HEK293T (cell line): Measurements from ENCODE around the gene SIMC1.
"Not testable (repeated sequence)": the region's sequence is repeated elsewhere in the genome, so short reads cannot be mapped to it uniquely, and the experiment has no call there.

Source experiments
- CTCF ChIA-PET: fragments of 350-600 bp; formaldehyde crosslinking; extraction: SDS; loops from one replicate; lab custom pipeline; 2021; ENCODE audit warnings: antibody characterized with exemption, inconsistent platforms; lab: Yijun Ruan, JAX
- POLR2A ChIA-PET: fragments of 350-600 bp; formaldehyde crosslinking; extraction: SDS; loops from one replicate; lab custom pipeline; 2020; ENCODE audit warnings: antibody characterized with exemption, inconsistent platforms; lab: Yijun Ruan, JAX
- DNase-seq: peaks from one replicate; pipeline ENCODE4 v3.0.0; 2012; ENCODE audit warnings: mixed read lengths; ENCODE audit errors: extremely low spot score
- ARNT ChIP-seq: fragments of 450-650 bp; IDR thresholded peaks from 2 replicates; pipeline ENCODE4 v1.6.1; 2017; ENCODE audit warnings: mild to moderate bottlenecking
- BHLHE40 ChIP-seq: fragments of 450-650 bp; IDR thresholded peaks from 2 replicates; pipeline ENCODE4 v1.6.1; 2016; ENCODE audit warnings: mild to moderate bottlenecking, moderate library complexity, borderline replicate concordance
- CTBP1 ChIP-seq: fragments of 450-650 bp; IDR thresholded peaks from 2 replicates; pipeline ENCODE4 v1.6.1; 2016; ENCODE audit warnings: borderline replicate concordance
- ELF4 ChIP-seq: fragments of 450-650 bp; IDR thresholded peaks from 2 replicates; pipeline ENCODE4 v1.6.1; 2017; ENCODE audit warnings: antibody characterized with exemption
- FOXK2 ChIP-seq: fragments of 450-650 bp; IDR thresholded peaks from 2 replicates; pipeline ENCODE4 v1.6.1; 2016; ENCODE audit warnings: mild to moderate bottlenecking
- FOXM1 ChIP-seq: fragments of 450-650 bp; IDR thresholded peaks from 2 replicates; pipeline ENCODE4 v1.6.1; 2017; ENCODE audit warnings: mild to moderate bottlenecking, borderline replicate concordance
- HDGF ChIP-seq: fragments of 450-650 bp; IDR thresholded peaks from 2 replicates; pipeline ENCODE4 v1.6.1; 2017; ENCODE audit warnings: antibody characterized with exemption, borderline replicate concordance
- L3MBTL2 ChIP-seq: fragments of 450-650 bp; conservative IDR thresholded peaks from 2 replicates; pipeline ENCODE4 v1.6.1; 2016; ENCODE audit warnings: mild to moderate bottlenecking
- NFRKB ChIP-seq: fragments of 450-650 bp; IDR thresholded peaks from 2 replicates; pipeline ENCODE4 v1.6.1; 2016; ENCODE audit warnings: mild to moderate bottlenecking, moderate library complexity
- SP1 ChIP-seq: fragments of 450-650 bp; IDR thresholded peaks from 2 replicates; pipeline ENCODE4 v1.6.1; 2017
- TARDBP ChIP-seq: fragments of 450-650 bp; IDR thresholded peaks from 2 replicates; pipeline ENCODE4 v1.6.1; 2016
- TF ChIP-seq, protein P1 (sequence below): fragments of 450-650 bp; IDR thresholded peaks from 2 replicates; pipeline ENCODE4 v1.6.1; 2016

The SIMC1 gene

DNA sequence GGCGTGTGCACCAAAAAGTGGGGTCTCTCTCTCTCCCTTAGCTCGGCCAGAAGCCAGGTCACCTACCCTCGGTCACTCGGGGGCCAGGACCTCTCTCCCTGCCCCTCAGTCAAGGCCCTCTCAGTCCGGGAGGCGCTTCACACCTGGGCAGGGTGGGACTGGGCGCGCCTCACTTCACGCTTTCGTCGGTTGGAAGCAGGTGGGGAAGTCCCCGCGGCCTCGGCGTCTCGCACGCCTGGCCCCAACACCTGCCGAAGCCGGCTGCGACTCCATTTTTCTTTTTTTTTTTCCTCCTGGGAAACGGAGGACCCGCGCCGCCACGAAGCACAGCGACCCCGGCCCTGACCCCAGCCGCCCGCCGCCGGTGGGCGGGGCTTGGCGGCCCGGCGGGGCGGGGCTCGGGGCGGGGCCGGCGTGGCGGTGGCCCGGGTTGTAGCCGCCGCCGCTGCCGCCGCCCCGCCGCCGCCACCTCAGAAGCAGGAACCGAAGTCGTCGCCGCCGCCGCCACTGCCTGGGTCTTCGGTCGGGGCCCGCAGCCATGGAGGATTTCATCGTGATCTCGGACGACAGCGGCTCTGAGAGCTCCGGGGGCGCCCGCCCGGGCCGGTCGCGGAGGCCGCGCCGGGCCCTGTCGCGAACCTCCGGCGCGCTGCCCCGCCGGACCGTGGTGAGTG is at the start of gene SIMC1:
Gene SIMC1 (plus strand): TSS at position 454 of the 674 bp plus-strand sequence. CDS start 85 bp downstream, at position 539.
- CTCF ChIA-PET, POLR2A ChIA-PET: not testable (repeated sequence)
- DNase-seq: peak; percentile 62

DNA sequence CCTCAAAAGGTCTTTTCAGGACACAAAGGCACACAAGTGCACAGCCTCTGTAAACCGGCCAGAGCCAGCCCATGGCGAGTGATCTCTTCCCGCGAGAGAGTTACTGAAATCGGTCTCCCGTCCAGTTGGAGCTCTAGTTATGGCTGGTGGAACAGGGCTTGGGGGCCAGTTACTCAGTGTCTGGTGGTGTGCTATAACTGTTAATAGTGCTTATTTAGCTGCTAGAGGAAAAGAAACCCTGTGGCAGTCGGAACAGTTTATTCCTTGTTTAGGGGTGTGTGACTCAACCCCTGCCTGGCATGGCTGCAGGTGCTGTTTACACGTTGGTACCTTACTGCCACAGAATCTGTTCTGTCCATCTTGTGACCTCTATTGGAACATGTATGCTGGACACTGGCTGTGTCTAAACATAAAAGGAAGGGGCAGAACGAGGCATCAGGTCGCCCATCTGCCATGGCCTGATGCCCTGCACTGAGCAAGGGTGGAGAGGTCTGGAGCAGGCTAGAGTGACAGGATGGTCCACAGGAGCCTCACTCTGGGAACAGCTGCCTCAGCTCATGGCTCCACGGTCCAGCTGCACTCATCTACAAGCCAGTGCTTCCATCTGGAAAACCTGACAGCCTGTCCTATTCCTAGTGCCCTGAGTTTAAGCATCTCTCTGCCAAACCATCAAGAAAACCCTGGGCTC is 49.6 kb upstream of the SIMC1 start:
- no peak for TF ChIP-seq NFRKB
- ChIA-PET CTCF (no interaction called here), POLR2A (no interaction called here)
- no peak for DNase-seq

DNA sequence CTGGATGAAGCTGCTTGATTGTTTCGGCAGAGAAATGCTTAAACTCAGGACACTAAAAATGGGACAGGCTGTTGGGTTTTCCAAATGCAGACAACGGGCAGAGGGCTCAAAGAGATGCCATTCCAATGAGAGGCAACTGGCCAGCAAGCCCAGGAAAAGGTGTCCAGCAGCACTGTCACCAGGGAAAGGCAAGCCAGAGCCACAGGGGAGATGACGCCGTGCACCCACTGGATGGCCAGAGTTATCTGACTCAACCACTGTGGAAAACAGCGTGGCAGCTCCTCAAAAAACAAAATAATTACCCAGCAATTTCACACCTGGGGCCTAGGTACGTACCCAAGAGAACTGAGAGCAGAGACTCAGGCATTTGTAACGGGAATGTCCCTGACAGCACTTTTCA is 48.4 kb upstream of the SIMC1 start:
- POLR2A ChIA-PET: no interaction called here
- TF ChIP-seq ELF4 (no peak), FOXM1 (no peak), ARNT (no peak), SP1 (no peak), CTBP1 (no peak), NFRKB (no peak), TARDBP (no peak), HDGF (no peak)
- TF ChIP-seq, protein P1, sequence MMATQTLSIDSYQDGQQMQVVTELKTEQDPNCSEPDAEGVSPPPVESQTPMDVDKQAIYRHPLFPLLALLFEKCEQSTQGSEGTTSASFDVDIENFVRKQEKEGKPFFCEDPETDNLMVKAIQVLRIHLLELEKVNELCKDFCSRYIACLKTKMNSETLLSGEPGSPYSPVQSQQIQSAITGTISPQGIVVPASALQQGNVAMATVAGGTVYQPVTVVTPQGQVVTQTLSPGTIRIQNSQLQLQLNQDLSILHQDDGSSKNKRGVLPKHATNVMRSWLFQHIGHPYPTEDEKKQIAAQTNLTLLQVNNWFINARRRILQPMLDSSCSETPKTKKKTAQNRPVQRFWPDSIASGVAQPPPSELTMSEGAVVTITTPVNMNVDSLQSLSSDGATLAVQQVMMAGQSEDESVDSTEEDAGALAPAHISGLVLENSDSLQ: no peak
- CTCF ChIA-PET: no interaction called here
- no peak for DNase-seq

DNA sequence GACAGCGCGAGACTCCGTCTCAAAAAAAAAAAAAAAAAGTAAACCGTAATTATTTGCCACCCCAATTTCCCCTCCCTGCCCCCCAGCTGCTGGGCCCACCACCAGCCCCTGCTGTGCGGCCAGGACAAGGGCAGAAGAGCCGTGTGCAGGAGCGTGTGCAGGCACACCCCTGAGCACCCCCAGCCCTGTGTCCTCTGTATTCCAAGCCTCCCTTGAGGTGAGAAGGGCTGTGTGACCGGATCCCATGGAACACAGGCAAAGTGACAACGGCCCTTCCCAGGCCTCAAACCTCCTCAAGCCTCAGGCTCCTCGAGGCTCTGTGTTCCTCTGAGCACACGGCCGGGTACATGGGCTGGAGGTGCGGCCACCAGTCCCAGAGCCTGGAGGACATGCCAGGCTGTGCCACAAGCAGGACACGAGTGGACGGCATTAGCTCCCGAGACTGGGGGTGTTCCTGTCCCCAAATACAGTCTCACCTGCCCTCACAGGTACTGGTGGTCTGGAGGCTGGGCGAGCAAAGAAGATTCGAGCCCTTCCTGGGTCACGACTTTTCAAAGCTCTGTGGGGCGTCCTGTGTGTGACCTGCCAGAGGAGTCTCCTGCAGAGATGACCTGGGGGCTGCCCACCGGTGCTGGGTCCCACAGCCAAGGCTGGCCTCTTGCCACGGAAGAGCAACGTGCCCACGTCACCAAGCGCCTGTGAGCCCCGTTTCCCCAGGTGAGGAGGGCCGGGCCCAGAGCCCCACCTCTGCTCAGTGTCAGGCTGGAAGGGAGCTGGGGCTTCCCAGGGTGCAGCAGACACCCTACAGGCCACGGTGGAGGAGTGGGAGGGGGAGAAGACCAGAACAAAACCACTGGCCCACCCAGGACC is 47.1 kb upstream of the SIMC1 start:
- no peak for DNase-seq
- ChIA-PET POLR2A (interaction anchor here (0.8 kb wide), 1 partner anchor 170 kb away, joined by 3 read pairs; the partner anchor contains the start of gene KIAA1191), CTCF (no interaction called here)
- TF ChIP-seq CTBP1: no peak
- TF ChIP-seq BHLHE40: no peak
- TF ChIP-seq FOXM1: no peak
- no peak for TF ChIP-seq NFRKB
- no peak for TF ChIP-seq FOXK2

DNA sequence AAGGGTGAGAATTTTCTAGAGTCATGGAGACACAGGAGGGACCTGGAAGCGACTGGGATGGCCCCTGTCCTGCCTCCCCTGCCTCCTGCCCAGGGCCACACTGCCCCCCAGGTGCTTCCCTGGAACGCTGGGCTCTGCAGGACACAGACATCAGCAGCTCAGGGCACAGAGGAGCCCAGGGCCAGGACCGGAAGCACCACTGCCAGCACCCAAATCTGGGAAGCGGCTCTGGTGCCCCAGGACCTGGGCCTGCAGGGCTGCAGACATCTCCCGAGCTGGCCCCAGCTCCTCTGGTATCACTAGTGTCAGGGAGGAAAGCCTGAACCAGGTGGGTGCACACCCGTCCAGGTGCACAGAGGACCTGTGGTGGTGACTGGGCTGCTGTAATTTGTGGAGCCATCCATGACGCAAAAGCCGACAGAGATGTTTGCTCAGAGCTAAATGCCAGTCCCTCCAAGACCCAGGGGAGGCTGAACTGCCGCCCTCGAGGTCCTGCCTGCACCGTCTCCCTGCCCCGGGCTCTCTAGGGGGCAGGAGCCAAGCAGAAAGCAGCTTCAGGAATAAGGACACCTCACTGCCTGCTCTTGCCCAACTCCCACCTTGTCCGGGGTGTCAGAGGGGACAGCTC is 46.0 kb upstream of the SIMC1 start:
- ChIA-PET CTCF (no interaction called here), POLR2A (no interaction called here)
- DNase-seq: no peak
- TF ChIP-seq TARDBP: no peak
- no peak for TF ChIP-seq L3MBTL2
- TF ChIP-seq NFRKB: no peak
- no peak for TF ChIP-seq BHLHE40
- TF ChIP-seq ARNT: no peak
- TF ChIP-seq ELF4: no peak

DNA sequence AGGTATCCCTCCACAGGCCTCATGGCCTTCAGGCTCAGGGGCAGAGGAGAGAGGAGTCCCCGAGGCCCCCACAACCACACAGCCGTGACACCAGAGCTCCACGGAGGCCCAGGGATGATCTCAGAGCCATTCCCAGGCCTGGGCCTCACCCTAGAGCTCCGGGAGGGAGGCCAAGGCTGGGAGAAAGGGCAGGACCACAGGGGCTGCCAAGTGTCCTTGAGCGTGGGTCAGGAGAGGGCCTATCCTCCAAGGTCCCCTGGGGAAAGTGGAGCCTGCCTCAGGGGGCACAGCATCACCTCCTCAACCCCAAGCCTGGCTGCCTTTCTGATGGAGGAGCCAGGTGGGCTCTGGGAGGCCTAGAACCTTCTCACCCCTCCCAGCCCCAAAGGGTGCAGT is 45.5 kb upstream of the SIMC1 start:
- CTCF ChIA-PET, DNase-seq, POLR2A ChIA-PET: not testable (repeated sequence)

DNA sequence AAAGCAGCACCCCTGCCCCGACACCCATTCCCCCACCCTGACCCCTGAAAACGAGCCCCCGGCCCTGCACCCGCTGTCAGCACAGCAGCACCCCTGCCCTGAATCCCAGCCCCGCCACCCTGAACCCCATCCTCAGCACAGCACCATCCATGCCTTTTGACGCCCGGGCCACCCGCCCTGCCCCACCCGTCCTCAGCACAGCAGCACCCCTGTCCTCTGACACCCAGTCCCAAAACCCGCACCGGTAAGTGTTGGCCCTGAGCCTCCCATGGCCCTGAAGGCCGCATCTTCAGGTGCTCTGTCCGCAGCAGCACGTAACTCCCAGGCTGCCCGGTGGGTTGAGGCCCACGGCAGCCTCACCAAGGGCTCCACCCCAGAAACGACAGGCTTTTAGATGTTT is 44.6 kb upstream of the SIMC1 start:
- DNase-seq, CTCF ChIA-PET, POLR2A ChIA-PET: not testable (repeated sequence)

DNA sequence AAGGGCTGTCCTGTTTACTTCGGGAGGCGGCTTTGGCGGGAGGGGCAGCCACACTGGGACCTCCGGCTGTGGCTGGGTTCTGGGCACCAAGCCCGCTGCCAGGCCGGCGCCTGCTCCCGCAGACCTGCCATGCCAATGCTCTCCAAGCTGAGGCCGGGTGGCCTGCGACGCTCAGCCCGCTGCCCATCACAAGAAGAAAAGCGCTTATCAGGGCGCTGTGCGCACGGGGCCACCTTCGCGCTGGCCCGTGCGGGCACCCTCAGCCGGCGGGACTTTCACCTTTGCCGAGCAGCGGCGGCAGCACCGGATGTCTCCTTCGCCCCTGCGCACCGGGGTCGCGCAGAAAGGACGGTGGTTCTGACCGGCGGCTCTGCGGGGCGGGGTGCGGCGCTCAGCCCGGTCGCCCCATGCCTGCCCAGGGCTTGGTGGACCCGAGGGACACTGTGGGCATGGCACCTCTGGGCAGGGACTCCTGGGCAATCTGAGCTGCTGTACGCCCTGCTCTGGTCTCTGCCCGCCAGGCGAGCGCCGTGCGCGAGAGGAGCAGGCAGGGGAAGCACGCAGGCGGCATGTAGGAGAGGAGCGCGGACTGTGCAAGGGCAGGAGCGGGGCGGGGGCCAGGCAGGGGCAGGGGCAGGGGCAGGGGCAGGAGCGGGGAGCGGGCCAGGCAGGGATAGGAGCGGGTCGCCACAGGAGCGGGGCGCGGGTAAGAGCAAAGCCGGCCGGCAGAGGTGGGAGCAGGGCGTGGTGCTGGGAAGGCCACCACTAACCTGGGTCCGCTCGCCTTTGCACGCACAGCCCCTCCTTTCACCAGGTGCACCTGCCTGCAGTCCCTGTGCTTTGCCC is 43.8 kb upstream of the SIMC1 start:
- POLR2A ChIA-PET, CTCF ChIA-PET, DNase-seq: not testable (repeated sequence)

DNA sequence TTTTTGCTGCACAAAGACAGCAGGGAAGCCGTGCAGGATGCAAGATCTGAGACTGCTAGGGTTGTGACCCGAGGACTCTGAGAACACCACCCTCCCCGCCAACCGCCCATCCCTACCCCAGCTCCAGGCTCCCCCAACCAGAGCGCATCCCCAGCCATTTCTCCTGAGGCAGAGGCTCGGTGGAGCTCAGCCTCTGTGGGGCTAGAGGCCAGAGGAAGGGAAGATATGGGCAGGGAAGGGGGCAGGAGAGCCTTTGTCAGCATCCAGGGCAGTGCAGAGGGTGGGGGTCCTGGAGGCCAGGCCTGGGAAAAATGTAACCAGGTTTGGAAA is 43.2 kb upstream of the SIMC1 start:
- DNase-seq, CTCF ChIA-PET, POLR2A ChIA-PET: not testable (repeated sequence)

DNA sequence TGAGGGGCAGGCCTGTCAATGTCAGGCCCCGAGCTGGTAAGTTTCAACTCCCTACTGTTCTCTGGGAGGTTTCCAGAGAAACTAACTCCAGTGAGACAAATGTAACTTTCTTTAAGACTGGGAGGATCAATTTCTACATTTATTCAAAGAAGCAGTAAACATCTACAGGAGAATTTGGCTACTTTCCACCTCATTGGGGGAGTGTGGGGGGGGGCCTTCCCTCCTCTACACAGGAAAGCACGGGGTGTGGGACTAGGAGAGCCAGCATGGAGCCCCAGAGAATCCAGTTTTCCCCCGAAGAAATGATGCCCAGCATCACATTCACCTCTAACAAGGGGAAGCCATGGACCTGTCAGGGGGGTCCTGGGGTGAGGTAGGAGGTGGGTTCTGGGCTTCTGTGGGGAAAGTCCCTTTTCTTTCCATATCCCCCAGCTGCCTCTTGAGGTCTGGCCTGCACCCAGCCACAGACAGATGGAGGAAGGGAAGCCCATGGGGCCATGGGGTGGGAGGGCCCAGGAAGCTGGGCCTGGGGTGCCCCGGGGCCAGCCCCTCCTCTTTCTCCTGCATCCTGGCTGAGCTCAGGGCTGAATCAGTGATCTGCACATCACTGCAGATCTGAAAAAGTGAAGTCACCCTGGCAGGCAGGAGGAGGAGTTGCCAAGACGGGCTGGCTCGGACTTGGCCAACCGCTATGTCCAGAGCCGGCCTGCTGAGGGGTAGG is 42.6 kb upstream of the SIMC1 start:
- DNase-seq, CTCF ChIA-PET, POLR2A ChIA-PET: not testable (repeated sequence)

DNA sequence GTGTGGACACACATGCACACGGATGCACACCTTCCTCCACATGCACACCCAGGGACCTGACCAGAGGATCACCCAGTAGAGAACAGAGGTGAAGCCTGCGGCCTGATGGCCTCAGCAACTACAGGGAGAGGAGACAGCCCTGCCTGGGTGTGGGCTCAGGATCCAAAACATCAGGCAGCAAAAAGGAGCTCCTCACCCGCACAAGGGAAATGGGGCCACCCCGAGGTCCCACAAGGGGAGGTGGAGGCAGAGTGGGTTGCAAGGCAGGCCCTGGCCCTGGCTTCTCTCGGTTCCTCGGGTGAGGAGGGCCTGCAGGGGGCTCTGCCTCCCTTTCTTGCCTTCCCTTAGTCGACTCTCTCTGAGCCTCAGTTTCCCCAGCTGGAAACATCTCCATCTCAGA is 41.4 kb upstream of the SIMC1 start:
- DNase-seq, CTCF ChIA-PET, POLR2A ChIA-PET: not testable (repeated sequence)

DNA sequence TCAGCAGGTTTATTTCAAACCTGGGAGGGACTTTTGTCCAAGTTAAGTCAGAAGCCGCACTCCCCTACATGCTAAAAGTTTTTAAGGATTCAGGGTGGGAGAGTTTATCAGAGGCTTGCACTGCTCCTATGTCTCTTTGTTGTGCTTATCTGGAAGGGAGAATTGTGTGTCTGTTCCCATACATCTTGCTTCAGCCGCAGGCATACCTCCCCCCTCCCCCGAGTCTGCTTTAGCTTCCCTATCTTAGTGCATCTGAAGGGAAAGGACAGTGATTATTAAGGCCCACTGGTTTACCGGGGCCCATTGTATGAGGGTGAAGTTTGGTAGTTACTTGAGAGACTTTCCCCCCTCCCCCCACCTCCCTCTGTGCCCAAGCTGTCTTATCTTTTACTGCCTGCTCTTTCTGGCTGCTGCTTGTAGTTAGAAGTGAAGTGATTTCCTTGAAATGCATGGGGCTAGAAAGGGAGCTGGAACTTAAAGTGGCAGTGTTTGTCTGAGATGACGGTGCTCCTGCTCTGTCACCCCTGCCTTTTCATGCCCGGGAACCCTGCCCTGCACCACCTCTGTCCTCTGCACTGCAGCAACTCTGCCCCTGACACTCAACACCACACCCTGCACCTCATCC is 40.9 kb upstream of the SIMC1 start:
- POLR2A ChIA-PET, DNase-seq, CTCF ChIA-PET: not testable (repeated sequence)
